ENCODE data around the gene RILP. TPM values are rescaled to one million over a fixed set of nuclear protein-coding genes. Genes with fewer than 3 reads are reported as not detected.
A peak's percentile ranks its signal among the peaks of the same experiment; 100 is the strongest.

The RILP gene
- total RNA-seq, 2 donors from 2014 or later = 21.0 to 68.2 TPM

- H3K4me1 ChIP-seq = peaks cover 20% of the 10 kb centered on the region
- H3K27me3 ChIP-seq = no peaks in the 10 kb centered on the region
- H3K27ac ChIP-seq = peak overlapping the region in 3 of 4 donors; percentile 82 to 93 (median 90)
- ATAC-seq (no peak), DNase-seq (peak in 1 of 4 donors; percentile 68)
- intact Hi-C loops (cut with DNase I) = no loop called here
- H3K36me3 ChIP-seq (replicated peaks in 1 of 2; ENCODE audit: insufficient read depth in 1 of 2, low read depth in 2 of 2) = no peaks in the 10 kb centered on the region
- TF ChIP-seq POLR2A (IDR thresholded peaks at IDR 0.05) = peak in 2 of 3 donors; percentile 23 to 70
- no peak for TF ChIP-seq CTCF (IDR thresholded peaks at IDR 0.05)
- 31 to 53% methylated on average over 3 to 26 of the region's 39 CpGs for WGBS, 2 donors
- no peaks in the 10 kb centered on the region for H3K9me3 ChIP-seq
- H3K4me3 ChIP-seq = peak overlapping the region; percentile 48 to 55
Observed at GRCh38 chr17:1627182-1627981, 22.3 kb downstream of the RILP start.

GRCh38 chr17:1626333-1626732 lies 23.3 kb downstream of the RILP start:
- H3K36me3 ChIP-seq (replicated peaks in 1 of 2; ENCODE audit: insufficient read depth in 1 of 2, low read depth in 2 of 2) = no peaks in the 10 kb centered on the region
- no peak overlapping the region for H3K4me3 ChIP-seq
- ATAC-seq (no peak), DNase-seq (no peak)
- intact Hi-C loops (cut with DNase I) = no loop called here
- no peaks in the 10 kb centered on the region for H3K27me3 ChIP-seq
- TF ChIP-seq CTCF (IDR thresholded peaks at IDR 0.05) (no peak), POLR2A (IDR thresholded peaks at IDR 0.05) (no peak)
- no peaks in the 10 kb centered on the region for H3K9me3 ChIP-seq
- H3K4me1 ChIP-seq = peaks cover 20% of the 10 kb centered on the region
- H3K27ac ChIP-seq = peak overlapping the region in 1 of 4 donors; percentile 90
- 68 to 72% methylated on average over 3 of the region's 3 CpGs for WGBS, 2 donors

GRCh38 chr17:1625581-1625980 lies 24.1 kb downstream of the RILP start:
- Histone ChIP-seq H3K9me3 (no peaks in the 10 kb centered on the region), H3K27ac (no peak overlapping the region), H3K4me3 (no peak overlapping the region), H3K36me3 (replicated peaks in 1 of 2; ENCODE audit: insufficient read depth in 1 of 2, low read depth in 2 of 2) (no peaks in the 10 kb centered on the region), H3K27me3 (no peaks in the 10 kb centered on the region), H3K4me1 (peaks cover 20% of the 10 kb centered on the region)
- WGBS, 2 donors = 85% methylated on average over 6 of the region's 6 CpGs
- intact Hi-C loops (cut with DNase I) = no loop called here
- no peak for DNase-seq
- no peak for ATAC-seq
- TF ChIP-seq POLR2A (IDR thresholded peaks at IDR 0.05) (no peak), CTCF (IDR thresholded peaks at IDR 0.05) (no peak)

- ATAC-seq (no peak), DNase-seq (no peak)
- peaks cover 17% of the 10 kb centered on the region for H3K4me1 ChIP-seq
- H3K4me3 ChIP-seq = no peak overlapping the region
- no peak for TF ChIP-seq CTCF (IDR thresholded peaks at IDR 0.05)
- no peak for TF ChIP-seq POLR2A (IDR thresholded peaks at IDR 0.05)
- no peaks in the 10 kb centered on the region for H3K9me3 ChIP-seq
- no peaks in the 10 kb centered on the region for H3K27me3 ChIP-seq
- H3K36me3 ChIP-seq (replicated peaks in 1 of 2; ENCODE audit: insufficient read depth in 1 of 2, low read depth in 2 of 2) = no peaks in the 10 kb centered on the region
- WGBS, 2 donors = 75 to 94% methylated on average over 8 to 14 of the region's 14 CpGs
- no peak overlapping the region for H3K27ac ChIP-seq
- intact Hi-C loops (cut with DNase I) = no loop called here
Observed at GRCh38 chr17:1625053-1625452, 24.6 kb downstream of the RILP start.

GRCh38 chr17:1624650-1625049 lies 25.0 kb downstream of the RILP start:
- H3K36me3 ChIP-seq (replicated peaks in 1 of 2; ENCODE audit: insufficient read depth in 1 of 2, low read depth in 2 of 2) = no peaks in the 10 kb centered on the region
- no peaks in the 10 kb centered on the region for H3K9me3 ChIP-seq
- peaks cover 13% of the 10 kb centered on the region for H3K4me1 ChIP-seq
- no peak overlapping the region for H3K4me3 ChIP-seq
- H3K27ac ChIP-seq = no peak overlapping the region
- DNase-seq = no peak
- no peak for ATAC-seq
- 82 to 85% methylated on average over 10 to 12 of the region's 12 CpGs for WGBS, 2 donors
- intact Hi-C loops (cut with DNase I) = no loop called here
- H3K27me3 ChIP-seq = no peaks in the 10 kb centered on the region
- TF ChIP-seq POLR2A (IDR thresholded peaks at IDR 0.05) (no peak), CTCF (IDR thresholded peaks at IDR 0.05) (no peak)
